ENCODE results near the gene CCDC60. TPM values are rescaled to one million over a fixed set of nuclear protein-coding genes. Genes with fewer than 3 reads are reported as not detected.
A peak's percentile ranks its signal among the peaks of the same experiment; 100 is the strongest.

CCDC60 gene
- total and polyA plus RNA-seq, 10 donors = not detected

DNA sequence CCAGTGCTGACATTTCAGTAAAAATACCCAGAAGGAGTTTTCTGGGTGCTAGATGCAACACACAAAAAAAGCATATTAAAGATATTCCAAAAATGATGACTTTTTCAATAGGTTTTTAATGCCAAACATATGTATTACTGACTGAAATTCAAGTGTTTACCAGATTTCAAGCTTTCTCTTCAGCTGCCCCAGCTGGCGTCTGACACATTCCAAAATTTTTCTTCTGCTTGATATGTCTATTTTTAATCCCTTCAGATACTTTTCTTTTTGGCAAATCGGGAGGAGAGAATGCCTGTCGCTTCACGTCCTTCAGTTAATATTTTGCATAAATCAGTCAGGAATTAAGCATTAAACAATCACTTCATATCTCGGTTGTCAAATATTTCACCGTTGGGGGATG lies 7.1 kb upstream of the CCDC60 start:
- no peak for DNase-seq
- Histone ChIP-seq H3K36me3 (no peaks in the 10 kb centered on the region), H3K9me3 (no peaks in the 10 kb centered on the region), H3K4me3 (no peak overlapping the region), H3K27me3 (replicated peaks in 1 of 7) (no peaks in the 10 kb centered on the region), H3K4me1 (no peaks in the 10 kb centered on the region), H3K27ac (no peak overlapping the region)
- no peak for TF ChIP-seq POLR2AphosphoS5 (IDR thresholded peaks at IDR 0.05)
- no peak for TF ChIP-seq POLR2A (IDR thresholded peaks at IDR 0.05)
- TF ChIP-seq, protein P1, sequence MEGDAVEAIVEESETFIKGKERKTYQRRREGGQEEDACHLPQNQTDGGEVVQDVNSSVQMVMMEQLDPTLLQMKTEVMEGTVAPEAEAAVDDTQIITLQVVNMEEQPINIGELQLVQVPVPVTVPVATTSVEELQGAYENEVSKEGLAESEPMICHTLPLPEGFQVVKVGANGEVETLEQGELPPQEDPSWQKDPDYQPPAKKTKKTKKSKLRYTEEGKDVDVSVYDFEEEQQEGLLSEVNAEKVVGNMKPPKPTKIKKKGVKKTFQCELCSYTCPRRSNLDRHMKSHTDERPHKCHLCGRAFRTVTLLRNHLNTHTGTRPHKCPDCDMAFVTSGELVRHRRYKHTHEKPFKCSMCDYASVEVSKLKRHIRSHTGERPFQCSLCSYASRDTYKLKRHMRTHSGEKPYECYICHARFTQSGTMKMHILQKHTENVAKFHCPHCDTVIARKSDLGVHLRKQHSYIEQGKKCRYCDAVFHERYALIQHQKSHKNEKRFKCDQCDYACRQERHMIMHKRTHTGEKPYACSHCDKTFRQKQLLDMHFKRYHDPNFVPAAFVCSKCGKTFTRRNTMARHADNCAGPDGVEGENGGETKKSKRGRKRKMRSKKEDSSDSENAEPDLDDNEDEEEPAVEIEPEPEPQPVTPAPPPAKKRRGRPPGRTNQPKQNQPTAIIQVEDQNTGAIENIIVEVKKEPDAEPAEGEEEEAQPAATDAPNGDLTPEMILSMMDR (IDR thresholded peaks at IDR 0.05 in 8 of 11, conservative IDR thresholded peaks at IDR 0.05 in 3 of 11) = no peak
- WGBS, 5 donors = 65 to 81% (median 73%) methylated on average over 6 of the region's 6 CpGs
- intact Hi-C loops (cut with DNase I; ENCODE audit: low total_unique reads) = no loop called here

DNA sequence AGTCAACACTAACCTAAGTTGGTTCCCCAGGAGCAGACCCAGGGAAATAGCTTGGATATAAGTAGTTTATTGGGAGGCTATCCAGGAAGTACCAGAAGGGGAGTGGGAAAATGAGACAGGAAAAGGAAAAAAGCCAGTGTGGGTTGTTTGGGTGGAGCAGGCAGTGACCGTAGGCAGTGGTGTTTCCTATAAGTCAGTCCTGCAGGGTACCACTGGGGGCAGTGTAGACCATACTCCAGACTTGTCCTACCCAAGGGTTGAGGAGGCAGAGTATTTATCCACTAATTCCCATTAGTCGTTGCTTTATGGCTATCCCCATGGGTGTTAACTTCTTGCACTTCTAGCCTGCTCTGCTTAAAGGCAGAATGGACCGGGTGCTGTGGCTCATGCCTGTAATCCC lies 6.4 kb upstream of the CCDC60 start:
- no peak for DNase-seq
- Histone ChIP-seq H3K4me3 (no peak overlapping the region), H3K9me3 (no peaks in the 10 kb centered on the region), H3K4me1 (no peaks in the 10 kb centered on the region), H3K27ac (no peak overlapping the region), H3K36me3 (no peaks in the 10 kb centered on the region), H3K27me3 (replicated peaks in 1 of 7) (no peaks in the 10 kb centered on the region)
- 43 to 58% (median 54%) methylated on average over 3 of the region's 3 CpGs for WGBS, 5 donors
- TF ChIP-seq, protein P1 (IDR thresholded peaks at IDR 0.05 in 8 of 11, conservative IDR thresholded peaks at IDR 0.05 in 3 of 11) = peak in 3 of 11 experiments; percentile 14 to 29 (median 19)
- TF ChIP-seq POLR2AphosphoS5 (IDR thresholded peaks at IDR 0.05) = no peak
- intact Hi-C loops (cut with DNase I; ENCODE audit: low total_unique reads) = no loop called here

DNA sequence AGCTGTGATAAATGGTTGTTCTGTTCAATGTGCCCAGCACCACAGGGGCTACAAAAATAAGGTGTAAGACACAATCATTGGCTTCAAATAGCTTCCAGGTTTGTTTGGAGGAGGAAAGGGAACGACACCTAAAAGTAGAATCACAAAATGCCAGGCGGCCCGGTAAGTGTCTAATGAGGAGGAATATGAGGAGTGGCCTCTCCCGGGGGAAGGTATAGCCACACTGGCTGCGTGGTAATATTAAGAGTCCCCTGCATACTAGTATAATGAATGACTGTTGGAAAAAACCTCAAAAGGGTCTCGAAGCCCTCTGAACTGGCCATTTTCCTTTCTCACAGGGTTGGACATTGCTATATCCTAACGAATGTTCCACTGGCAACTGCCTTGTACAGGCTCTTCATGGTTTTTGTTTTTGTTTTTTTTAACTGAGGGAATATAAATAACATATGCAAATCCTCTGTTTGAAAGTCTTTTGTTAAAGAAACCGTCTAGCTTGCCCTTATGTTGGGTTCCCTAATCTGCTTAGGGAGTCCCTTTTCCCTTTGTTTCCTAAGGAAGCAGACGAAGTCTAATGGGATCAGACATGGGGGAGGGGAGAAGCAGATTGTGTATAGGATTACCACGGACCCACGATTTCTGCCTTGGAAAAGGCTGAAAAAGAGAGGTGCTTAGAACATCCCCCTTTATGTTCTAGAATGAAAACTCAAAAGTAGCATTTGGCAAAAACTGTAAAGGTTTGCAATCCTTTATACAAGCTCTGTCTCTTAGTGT lies 4.2 kb downstream of the CCDC60 start:
- peaks cover 0 to 42% (median 0%) of the 10 kb centered on the region in 7 donors for H3K27me3 ChIP-seq (replicated peaks in 1 of 7)
- 47 to 57% (median 53%) methylated on average over 11 of the region's 11 CpGs for WGBS, 5 donors
- TF ChIP-seq POLR2AphosphoS5 (IDR thresholded peaks at IDR 0.05) (no peak), POLR2A (IDR thresholded peaks at IDR 0.05) (no peak)
- TF ChIP-seq, protein P1 (IDR thresholded peaks at IDR 0.05 in 8 of 11, conservative IDR thresholded peaks at IDR 0.05 in 3 of 11) = no peak

DNA sequence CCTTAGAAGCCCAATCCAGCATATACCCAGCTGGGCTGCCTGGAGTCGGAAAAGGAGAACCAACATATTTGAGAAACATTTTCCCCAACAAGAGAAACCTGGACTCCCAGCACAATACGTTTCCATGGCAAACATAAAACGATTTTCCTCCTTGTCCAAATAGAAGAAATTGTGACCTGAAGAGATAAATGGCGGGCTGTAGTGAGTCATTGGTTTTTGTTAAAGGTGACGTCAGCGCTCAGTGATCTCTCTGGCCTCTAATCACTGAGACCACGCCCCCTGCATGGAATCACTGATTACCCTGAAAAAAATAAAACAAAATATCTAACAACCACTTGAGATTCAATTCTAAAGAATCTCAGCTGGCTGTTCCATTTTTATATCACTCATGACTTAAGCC lies 6.0 kb downstream of the CCDC60 start:
- no peak for TF ChIP-seq POLR2AphosphoS5 (IDR thresholded peaks at IDR 0.05)
- TF ChIP-seq, protein P1 (IDR thresholded peaks at IDR 0.05 in 8 of 11, conservative IDR thresholded peaks at IDR 0.05 in 3 of 11) = no peak
- TF ChIP-seq POLR2A (IDR thresholded peaks at IDR 0.05) = no peak
- Histone ChIP-seq H3K9me3 (peaks cover 0 to 4% (median 0%) of the 10 kb centered on the region in 8 donors), H3K4me1 (no peaks in the 10 kb centered on the region), H3K27ac (no peak overlapping the region), H3K4me3 (no peak overlapping the region), H3K27me3 (replicated peaks in 1 of 7) (peaks cover 0 to 28% (median 0%) of the 10 kb centered on the region in 7 donors), H3K36me3 (no peaks in the 10 kb centered on the region)
- no peak for DNase-seq
- intact Hi-C loops (cut with DNase I; ENCODE audit: low total_unique reads) = no loop called here
- 82 to 85% (median 83%) methylated on average over 7 of the region's 7 CpGs for WGBS, 5 donors

More for the DNA sequence above, 4.2 kb downstream of the CCDC60 start:
- intact Hi-C loops (cut with DNase I; ENCODE audit: low total_unique reads) = no loop called here
- no peak for DNase-seq
- Histone ChIP-seq H3K4me1 (no peaks in the 10 kb centered on the region), H3K9me3 (peaks cover 0 to 4% (median 0%) of the 10 kb centered on the region in 8 donors), H3K36me3 (no peaks in the 10 kb centered on the region), H3K4me3 (no peak overlapping the region), H3K27ac (no peak overlapping the region)
